GM23338 (cell line): ENCODE data around the gene FTO. TPM values are rescaled to one million over a fixed set of nuclear protein-coding genes. Genes with fewer than 3 reads are reported as not detected.

Experiments used
- ATAC-seq: fragments of 200-7000 bp; cut with Tn5 transposase; 3 replicates; pipeline ENCODE4 v1.9.1; 2020
- DNase-seq: peaks from one replicate; pipeline ENCODE4 v3.0.0-alpha.2; 2015; ENCODE audit warnings: low spot score
- H2AFZ ChIP-seq: fragments of 200-600 bp; sonication (generic); 2 replicates; pipeline ENCODE4 v1.8.0; 2016; ENCODE audit warnings: antibody characterized with exemption, mild to moderate bottlenecking, moderate library complexity
- H3F3A ChIP-seq: fragments of 200-600 bp; sonication (generic); replicated peaks from 2 replicates; pipeline ENCODE4 v1.8.0; 2017; ENCODE audit warnings: antibody characterized with exemption, mixed run types, low read depth
- H3K27ac ChIP-seq: fragments of 200-600 bp; sonication (generic); 2 replicates; pipeline ENCODE4 v1.6.1; 2016; ENCODE audit warnings: low read depth
- H3K27me3 ChIP-seq: fragments of 200-600 bp; sonication (generic); 2 replicates; pipeline ENCODE4 v1.8.0; 2016; ENCODE audit warnings: mild to moderate bottlenecking, mixed run types, moderate library complexity; ENCODE audit not compliant: insufficient read depth
- H3K36me3 ChIP-seq: fragments of 200-600 bp; sonication (generic); 2 replicates; pipeline ENCODE4 v1.8.0; 2016; ENCODE audit warnings: mild to moderate bottlenecking; ENCODE audit not compliant: insufficient read depth
- H3K4me1 ChIP-seq: fragments of 200-600 bp; sonication (generic); 2 replicates; pipeline ENCODE4 v1.8.0; 2016; ENCODE audit warnings: mild to moderate bottlenecking, moderate library complexity; ENCODE audit not compliant: insufficient read depth
- H3K4me2 ChIP-seq: fragments of 200-600 bp; sonication (generic); 2 replicates; pipeline ENCODE4 v1.7.1; 2017; ENCODE audit warnings: mixed run types
- H3K4me3 ChIP-seq: fragments of 200-600 bp; sonication (generic); 2 replicates; pipeline ENCODE4 v1.6.1; 2016; ENCODE audit warnings: mixed run types
- H3K79me2 ChIP-seq: fragments of 200-600 bp; sonication (generic); replicated peaks from 2 replicates; pipeline ENCODE4 v1.8.0; 2017; ENCODE audit warnings: mild to moderate bottlenecking; ENCODE audit not compliant: insufficient read depth
- H3K9me2 ChIP-seq: fragments of 200-600 bp; sonication (generic); 2 replicates; pipeline ENCODE4 v1.8.0; 2017; ENCODE audit not compliant: insufficient read depth
- H4K20me1 ChIP-seq: fragments of 200-600 bp; sonication (generic); replicated peaks from 2 replicates; pipeline ENCODE4 v1.8.0; 2017; ENCODE audit warnings: mild to moderate bottlenecking; ENCODE audit not compliant: insufficient read depth
- H3K27ac Mint-ChIP-seq: 2 replicates; pipeline ENCODE4 v1.8.0; 2020; ENCODE audit warnings: inconsistent platforms, mild to moderate bottlenecking, moderate library complexity, mixed read lengths
- H3K27me3 Mint-ChIP-seq: 3 replicates; pipeline ENCODE4 v1.8.0; 2022; ENCODE audit warnings: low read depth, mild to moderate bottlenecking, moderate library complexity, mixed read lengths, inconsistent platforms; ENCODE audit not compliant: insufficient read depth, poor library complexity
- H3K36me3 Mint-ChIP-seq: 3 replicates; pipeline ENCODE4 v1.8.0; 2021; ENCODE audit warnings: low read depth, mild to moderate bottlenecking, inconsistent platforms, moderate library complexity, mixed read lengths
- H3K4me1 Mint-ChIP-seq: 3 replicates; pipeline ENCODE4 v1.8.0; 2020; ENCODE audit warnings: mild to moderate bottlenecking, inconsistent platforms, mixed read lengths
- H3K4me3 Mint-ChIP-seq: 3 replicates; pipeline ENCODE4 v1.8.0; 2021; ENCODE audit warnings: moderate library complexity, mild to moderate bottlenecking, inconsistent platforms, mixed read lengths
- H3K9me3 Mint-ChIP-seq: 3 replicates; pipeline ENCODE4 v1.8.0; 2020; ENCODE audit warnings: moderate library complexity, mild to moderate bottlenecking, inconsistent platforms, mixed read lengths
- CREB1 ChIP-seq: fragments of 250-450 bp; sonication (Bioruptor Pico); IDR thresholded peaks from 2 replicates; pipeline ENCODE4 v1.5.0; 2020; ENCODE audit warnings: low read depth, mild to moderate bottlenecking, moderate library complexity
- EZH2 ChIP-seq: fragments of 200-600 bp; sonication (generic); IDR thresholded peaks from one replicate; pipeline ENCODE4 v1.8.0; 2017; ENCODE audit warnings: antibody characterized with exemption, mild to moderate bottlenecking, low read depth; ENCODE audit not compliant: unreplicated experiment
- EZH2phosphoT487 ChIP-seq: fragments of 200-600 bp; sonication (generic); IDR thresholded peaks from one replicate; pipeline ENCODE4 v1.8.1; 2018; ENCODE audit warnings: antibody characterized with exemption; ENCODE audit not compliant: unreplicated experiment
- JUNB ChIP-seq: IDR thresholded peaks from one replicate; pipeline ENCODE4 v1.6.1; 2016; ENCODE audit warnings: antibody characterized with exemption; ENCODE audit not compliant: unreplicated experiment
- NANOG ChIP-seq: IDR thresholded peaks from 2 replicates; pipeline ENCODE4 v1.6.1; 2016; ENCODE audit warnings: antibody characterized with exemption, borderline replicate concordance
- POLR2AphosphoS5 ChIP-seq: IDR thresholded peaks from 2 replicates; pipeline ENCODE4 v1.6.1; 2016; ENCODE audit warnings: antibody characterized with exemption, low read depth
- STAT1 ChIP-seq: IDR thresholded peaks from one replicate; pipeline ENCODE4 v1.6.1; 2016; ENCODE audit warnings: antibody characterized with exemption; ENCODE audit not compliant: unreplicated experiment
- ZNF331 ChIP-seq: fragments of 250-450 bp; sonication (Bioruptor Pico); IDR thresholded peaks from 2 replicates; pipeline ENCODE4 v1.5.0; 2020; ENCODE audit warnings: low read depth, mild to moderate bottlenecking, moderate library complexity
- polyA plus RNA-seq: library from polyadenylated mRNA; unstranded; fragments of >200 nt; fragmentation: Nextera tagmentation; extraction: Ambion mirVana; gene quantifications from 2 replicates; pipeline ENCODE4 v1.2.1, GENCODE V29; 2016
- total RNA-seq: library from RNA; depleted of rRNA; stranded (reverse); fragments of >200 nt; shearing (Covaris generic); gene quantifications from 2 replicates; pipeline ENCODE4 v1.2.3, GENCODE V29; 2014
- TF ChIP-seq, protein P1 (sequence below), 2 experiments: fragments of 200-600 bp in 1 of 2; sonication (generic) in 1 of 2; conservative IDR thresholded peaks; 2 replicates each; pipeline versions ENCODE4 v1.5.1 to v1.6.1; 2016 to 2017; ENCODE audit warnings: antibody characterized with exemption in 2 of 2, low read depth in 2 of 2, mild to moderate bottlenecking in 2 of 2, moderate library complexity in 1 of 2
- TF ChIP-seq, protein P2 (sequence below): IDR thresholded peaks from one replicate; pipeline ENCODE4 v1.6.1; 2018; ENCODE audit warnings: antibody characterized with exemption; ENCODE audit not compliant: unreplicated experiment
- TF ChIP-seq, protein P3 (sequence below): IDR thresholded peaks from 2 replicates; pipeline ENCODE4 v1.6.1; 2016; ENCODE audit warnings: antibody characterized with exemption

FTO gene
- total and polyA plus RNA-seq, 2 experiments from 2014 or later = 17.7 to 69.6 TPM

DNA sequence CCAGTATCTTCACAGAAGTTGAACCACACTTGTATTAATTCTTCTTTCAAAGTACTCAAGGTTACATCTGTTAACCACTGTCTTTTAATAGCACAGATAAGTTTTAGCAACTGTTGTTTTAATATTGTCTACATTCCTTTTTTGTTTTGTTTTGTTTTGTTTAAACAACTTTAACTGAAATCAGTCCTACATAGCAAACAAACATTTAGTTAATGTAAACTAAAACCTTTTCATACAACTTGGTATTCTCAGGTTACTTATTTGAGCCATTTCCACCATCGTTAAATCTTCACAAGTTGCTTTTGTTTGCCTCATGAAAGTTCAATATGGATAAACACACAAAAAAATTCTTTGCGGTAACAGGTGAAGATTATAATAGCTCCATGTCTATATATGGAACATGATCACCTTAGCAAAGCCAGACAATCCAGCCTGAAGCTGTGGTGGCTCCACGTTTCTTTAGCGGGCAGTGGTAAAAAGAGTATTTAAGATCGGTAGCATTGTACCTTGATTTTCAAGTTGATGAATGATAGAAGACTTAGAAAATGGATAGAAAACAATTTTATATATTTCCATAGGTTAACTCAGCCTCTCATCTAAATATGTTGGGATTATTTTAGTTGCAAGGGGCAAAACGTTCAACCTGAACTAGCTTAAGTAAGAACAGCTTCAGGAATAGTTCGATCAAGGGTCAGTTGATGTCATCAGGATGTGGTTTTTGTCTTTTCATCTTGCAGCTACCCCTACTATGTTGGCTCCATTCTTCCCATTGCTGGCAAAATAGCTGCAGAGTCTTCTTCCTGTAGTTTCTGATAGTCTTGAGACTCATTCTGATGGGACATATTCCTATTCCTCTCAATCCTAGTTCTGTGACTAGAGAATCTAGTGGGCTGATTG lies 182.8 kb downstream of the FTO start:
- Histone ChIP-seq H3K36me3 (no peaks in the 10 kb centered on the region), H2AFZ (no peak overlapping the region), H3K4me1 (no peaks in the 10 kb centered on the region), H3F3A (no peaks in the 10 kb centered on the region), H3K4me2 (no peak overlapping the region), H4K20me1 (no peaks in the 10 kb centered on the region), H3K9me2 (no peaks in the 10 kb centered on the region), H3K27me3 (no peaks in the 10 kb centered on the region), H3K79me2 (no peaks in the 10 kb centered on the region), H3K27ac (no peak overlapping the region), H3K4me3 (no peak overlapping the region)
- Mint-ChIP-seq H3K4me1 (peaks cover 5% of the 10 kb centered on the region; the same call in 1 of the 3 replicates), H3K27ac (no peak overlapping the region), H3K9me3 (no peaks in the 10 kb centered on the region), H3K36me3 (peaks cover 2% of the 10 kb centered on the region; the same call in 2 of the 3 replicates), H3K4me3 (no peak overlapping the region), H3K27me3 (peaks cover 2% of the 10 kb centered on the region)
- ATAC-seq (no peak), DNase-seq (no peak)
- no peak for TF ChIP-seq ZNF331 (CRISPR knock-in tag)
- no peak for TF ChIP-seq POLR2AphosphoS5
- no peak for TF ChIP-seq NANOG
- no peak for TF ChIP-seq CREB1
- TF ChIP-seq, protein P1, sequence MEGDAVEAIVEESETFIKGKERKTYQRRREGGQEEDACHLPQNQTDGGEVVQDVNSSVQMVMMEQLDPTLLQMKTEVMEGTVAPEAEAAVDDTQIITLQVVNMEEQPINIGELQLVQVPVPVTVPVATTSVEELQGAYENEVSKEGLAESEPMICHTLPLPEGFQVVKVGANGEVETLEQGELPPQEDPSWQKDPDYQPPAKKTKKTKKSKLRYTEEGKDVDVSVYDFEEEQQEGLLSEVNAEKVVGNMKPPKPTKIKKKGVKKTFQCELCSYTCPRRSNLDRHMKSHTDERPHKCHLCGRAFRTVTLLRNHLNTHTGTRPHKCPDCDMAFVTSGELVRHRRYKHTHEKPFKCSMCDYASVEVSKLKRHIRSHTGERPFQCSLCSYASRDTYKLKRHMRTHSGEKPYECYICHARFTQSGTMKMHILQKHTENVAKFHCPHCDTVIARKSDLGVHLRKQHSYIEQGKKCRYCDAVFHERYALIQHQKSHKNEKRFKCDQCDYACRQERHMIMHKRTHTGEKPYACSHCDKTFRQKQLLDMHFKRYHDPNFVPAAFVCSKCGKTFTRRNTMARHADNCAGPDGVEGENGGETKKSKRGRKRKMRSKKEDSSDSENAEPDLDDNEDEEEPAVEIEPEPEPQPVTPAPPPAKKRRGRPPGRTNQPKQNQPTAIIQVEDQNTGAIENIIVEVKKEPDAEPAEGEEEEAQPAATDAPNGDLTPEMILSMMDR (conservative IDR thresholded peaks at IDR 0.05; ENCODE audit: low read depth in 2 of 2) = no peak
- no peak for TF ChIP-seq EZH2
- no peak for TF ChIP-seq JUNB
- TF ChIP-seq STAT1 = no peak
- TF ChIP-seq, protein P2, sequence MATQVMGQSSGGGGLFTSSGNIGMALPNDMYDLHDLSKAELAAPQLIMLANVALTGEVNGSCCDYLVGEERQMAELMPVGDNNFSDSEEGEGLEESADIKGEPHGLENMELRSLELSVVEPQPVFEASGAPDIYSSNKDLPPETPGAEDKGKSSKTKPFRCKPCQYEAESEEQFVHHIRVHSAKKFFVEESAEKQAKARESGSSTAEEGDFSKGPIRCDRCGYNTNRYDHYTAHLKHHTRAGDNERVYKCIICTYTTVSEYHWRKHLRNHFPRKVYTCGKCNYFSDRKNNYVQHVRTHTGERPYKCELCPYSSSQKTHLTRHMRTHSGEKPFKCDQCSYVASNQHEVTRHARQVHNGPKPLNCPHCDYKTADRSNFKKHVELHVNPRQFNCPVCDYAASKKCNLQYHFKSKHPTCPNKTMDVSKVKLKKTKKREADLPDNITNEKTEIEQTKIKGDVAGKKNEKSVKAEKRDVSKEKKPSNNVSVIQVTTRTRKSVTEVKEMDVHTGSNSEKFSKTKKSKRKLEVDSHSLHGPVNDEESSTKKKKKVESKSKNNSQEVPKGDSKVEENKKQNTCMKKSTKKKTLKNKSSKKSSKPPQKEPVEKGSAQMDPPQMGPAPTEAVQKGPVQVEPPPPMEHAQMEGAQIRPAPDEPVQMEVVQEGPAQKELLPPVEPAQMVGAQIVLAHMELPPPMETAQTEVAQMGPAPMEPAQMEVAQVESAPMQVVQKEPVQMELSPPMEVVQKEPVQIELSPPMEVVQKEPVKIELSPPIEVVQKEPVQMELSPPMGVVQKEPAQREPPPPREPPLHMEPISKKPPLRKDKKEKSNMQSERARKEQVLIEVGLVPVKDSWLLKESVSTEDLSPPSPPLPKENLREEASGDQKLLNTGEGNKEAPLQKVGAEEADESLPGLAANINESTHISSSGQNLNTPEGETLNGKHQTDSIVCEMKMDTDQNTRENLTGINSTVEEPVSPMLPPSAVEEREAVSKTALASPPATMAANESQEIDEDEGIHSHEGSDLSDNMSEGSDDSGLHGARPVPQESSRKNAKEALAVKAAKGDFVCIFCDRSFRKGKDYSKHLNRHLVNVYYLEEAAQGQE = no peak
- TF ChIP-seq EZH2phosphoT487 = no peak
- TF ChIP-seq, protein P3, sequence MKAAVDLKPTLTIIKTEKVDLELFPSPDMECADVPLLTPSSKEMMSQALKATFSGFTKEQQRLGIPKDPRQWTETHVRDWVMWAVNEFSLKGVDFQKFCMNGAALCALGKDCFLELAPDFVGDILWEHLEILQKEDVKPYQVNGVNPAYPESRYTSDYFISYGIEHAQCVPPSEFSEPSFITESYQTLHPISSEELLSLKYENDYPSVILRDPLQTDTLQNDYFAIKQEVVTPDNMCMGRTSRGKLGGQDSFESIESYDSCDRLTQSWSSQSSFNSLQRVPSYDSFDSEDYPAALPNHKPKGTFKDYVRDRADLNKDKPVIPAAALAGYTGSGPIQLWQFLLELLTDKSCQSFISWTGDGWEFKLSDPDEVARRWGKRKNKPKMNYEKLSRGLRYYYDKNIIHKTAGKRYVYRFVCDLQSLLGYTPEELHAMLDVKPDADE = no peak
